HFF-Myc (cell line): ENCODE data around the gene SCAMP4.

Experiments used
- DNase-seq: peaks from one replicate; pipeline ENCODE4 v3.0.0-alpha.2; 2011; ENCODE audit warnings: low read depth; ENCODE audit errors: extremely low read depth
- H3K4me3 ChIP-seq: replicated peaks from 2 replicates; pipeline ENCODE4 v1.5.1; 2011; ENCODE audit warnings: low read depth, mild to moderate bottlenecking, control low read depth, low read length
- TF ChIP-seq, protein P1 (sequence below): IDR thresholded peaks from 2 replicates; pipeline ENCODE4 v1.5.1; 2012; ENCODE audit warnings: mild to moderate bottlenecking, low read depth, low read length, control low read depth; ENCODE audit errors: missing control alignments

The SCAMP4 gene

DNA sequence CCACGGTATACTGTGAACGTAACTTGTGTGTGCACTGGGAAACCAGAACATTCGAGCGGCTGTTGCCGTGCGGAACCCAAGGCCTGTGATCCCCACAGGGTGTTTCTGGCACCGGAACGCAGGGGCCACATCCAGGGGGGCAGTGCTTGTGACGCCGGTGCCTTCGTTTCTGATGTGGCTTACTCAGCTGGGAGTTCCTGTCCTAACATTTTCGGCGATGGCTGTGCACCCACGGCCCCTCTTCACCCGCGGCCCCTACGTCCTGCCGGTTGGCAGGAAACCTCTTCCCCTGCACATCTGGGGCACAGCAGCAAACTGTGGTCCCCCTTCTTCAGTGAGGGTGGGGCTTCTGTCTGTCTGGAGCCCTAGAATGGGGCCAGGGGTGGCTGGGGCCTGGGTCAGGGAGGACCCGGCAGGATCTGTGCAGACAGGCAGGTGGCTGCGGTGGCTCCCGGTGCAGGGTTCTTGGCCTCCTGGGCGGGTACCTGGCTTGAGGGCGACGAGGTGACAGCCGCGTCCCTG is 61.9 kb downstream of the SCAMP4 start:
- no peak for DNase-seq
- H3K4me3 ChIP-seq, result no peak overlapping the region
- TF ChIP-seq, protein P1, sequence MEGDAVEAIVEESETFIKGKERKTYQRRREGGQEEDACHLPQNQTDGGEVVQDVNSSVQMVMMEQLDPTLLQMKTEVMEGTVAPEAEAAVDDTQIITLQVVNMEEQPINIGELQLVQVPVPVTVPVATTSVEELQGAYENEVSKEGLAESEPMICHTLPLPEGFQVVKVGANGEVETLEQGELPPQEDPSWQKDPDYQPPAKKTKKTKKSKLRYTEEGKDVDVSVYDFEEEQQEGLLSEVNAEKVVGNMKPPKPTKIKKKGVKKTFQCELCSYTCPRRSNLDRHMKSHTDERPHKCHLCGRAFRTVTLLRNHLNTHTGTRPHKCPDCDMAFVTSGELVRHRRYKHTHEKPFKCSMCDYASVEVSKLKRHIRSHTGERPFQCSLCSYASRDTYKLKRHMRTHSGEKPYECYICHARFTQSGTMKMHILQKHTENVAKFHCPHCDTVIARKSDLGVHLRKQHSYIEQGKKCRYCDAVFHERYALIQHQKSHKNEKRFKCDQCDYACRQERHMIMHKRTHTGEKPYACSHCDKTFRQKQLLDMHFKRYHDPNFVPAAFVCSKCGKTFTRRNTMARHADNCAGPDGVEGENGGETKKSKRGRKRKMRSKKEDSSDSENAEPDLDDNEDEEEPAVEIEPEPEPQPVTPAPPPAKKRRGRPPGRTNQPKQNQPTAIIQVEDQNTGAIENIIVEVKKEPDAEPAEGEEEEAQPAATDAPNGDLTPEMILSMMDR, result no peak

DNA sequence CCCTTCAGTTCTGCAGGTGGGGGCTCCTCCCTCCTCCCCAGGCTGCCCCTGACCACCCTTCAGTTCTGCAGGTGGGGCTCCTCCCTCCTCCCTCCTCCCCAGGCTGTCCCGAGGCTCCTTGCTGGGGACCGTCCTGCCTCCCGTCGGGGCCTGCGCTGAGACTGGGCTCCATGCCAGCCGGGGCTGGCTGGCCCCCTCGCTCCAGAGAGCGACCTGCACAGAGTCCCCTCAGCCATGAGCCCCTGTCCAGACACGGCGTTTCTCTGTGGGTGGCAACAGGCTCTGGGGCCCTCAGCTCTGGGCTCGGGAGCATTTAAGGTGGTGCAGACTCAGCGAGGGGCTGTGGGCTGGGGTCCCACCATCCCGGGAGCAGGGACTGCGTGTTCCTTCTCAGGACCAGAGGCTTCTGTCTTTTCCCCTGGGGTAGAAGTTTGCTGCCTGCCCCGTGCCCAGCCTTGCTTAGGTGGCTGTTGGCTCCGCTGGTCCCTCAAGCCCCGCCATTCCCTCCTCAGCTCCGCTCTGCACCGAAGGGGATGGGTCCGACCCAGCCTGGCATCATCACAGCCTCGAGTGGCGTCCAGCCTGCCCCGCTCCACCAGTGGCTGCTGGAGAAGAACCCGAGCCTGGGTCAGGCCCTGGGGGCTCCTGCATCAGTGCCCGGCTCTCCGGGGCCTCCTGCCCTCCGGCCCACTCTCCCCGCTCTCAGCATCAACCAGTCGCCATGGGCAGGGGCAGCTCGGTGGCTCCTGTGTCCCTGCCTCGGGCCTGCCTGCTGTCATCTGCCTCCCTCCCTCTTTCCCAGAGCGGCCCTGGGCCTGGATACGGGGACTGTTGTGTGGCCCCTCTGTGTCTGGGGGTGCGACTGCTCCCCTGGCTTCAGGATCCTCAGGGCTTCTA is 63.3 kb downstream of the SCAMP4 start:
- no peak for DNase-seq
- TF ChIP-seq, protein P1, result no peak
- H3K4me3 ChIP-seq, result no peak overlapping the region

DNA sequence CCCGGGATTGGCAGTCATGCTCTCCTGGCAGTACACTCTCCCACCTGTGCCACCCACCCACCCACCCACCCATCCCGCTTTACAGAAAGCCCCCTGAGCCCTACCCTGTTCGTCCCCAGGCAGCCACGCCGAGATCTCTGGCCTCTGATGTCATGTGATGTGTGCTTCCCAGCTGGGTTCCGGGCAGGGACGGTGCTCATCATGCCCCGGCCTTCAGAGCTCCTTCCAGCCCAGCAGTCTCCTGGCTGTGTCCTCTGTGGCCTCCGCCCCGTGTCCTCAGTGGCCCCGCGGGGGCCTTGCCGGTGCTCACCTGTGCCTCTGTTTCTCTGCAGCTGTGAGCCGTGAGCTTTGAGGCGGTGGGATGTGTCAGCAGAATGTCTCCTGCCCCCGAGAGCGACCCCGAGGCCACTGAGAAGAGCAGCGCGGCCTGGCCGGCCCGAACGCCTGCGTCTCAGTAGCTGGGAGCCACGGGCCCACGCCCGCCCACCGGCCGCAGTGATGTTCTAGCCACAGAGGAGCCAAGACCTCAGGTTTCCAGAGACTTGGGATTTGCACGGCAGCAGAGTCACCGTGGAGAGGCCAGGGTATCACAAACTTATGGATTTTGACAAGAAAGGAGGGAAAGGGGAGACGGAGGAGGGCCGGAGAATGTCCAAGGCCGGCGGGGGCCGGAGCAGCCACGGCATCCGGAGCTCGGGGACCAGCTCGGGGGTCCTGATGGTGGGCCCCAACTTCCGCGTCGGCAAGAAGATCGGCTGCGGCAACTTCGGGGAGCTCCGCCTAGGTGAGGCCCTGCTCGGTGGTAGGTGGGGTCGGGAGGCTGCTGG is 64.2 kb downstream of the SCAMP4 start:
- no peak for DNase-seq
- TF ChIP-seq, protein P1, result no peak
- H3K4me3 ChIP-seq, result no peak overlapping the region

DNA sequence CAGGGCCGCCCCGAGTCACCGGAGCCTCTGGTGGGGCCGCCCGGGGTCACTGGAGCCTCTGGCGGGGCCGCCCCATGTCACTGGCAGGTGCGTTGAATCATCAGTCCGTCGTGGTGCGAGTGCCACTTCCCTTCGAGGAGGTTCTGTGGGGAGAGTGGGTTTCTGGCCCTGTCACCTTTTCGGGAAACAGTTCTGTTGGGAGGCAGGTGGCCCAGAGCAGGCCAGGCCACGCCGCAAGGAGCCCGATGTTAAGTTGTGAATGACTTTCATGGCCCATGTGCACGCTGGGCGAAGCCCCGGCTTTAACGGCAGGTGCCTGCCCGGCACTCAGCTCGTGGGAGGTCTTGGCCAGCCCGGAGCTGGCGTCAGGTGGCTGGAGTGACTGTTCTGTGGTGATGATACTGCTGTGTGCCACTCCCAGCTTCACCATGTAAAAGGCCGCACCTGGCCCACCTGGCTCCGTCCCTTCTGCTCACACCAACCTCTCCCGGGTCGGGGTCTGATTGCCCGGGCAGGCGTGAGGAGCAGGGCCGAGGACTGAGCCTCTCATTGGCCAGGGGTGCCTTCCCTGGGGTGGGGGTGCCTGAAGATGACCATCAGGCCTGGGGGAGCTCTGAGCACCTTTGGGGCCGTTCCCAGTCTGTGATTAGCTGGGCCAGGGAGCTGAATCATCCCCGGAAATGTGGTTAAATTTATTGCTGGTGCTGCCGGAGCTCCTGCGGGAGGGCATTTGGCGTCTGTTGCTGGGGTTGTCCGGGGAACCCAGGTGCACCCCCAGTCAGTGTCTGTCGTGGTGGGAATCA is 65.0 kb downstream of the SCAMP4 start:
- H3K4me3 ChIP-seq, result no peak overlapping the region
- TF ChIP-seq, protein P1, result no peak
- DNase-seq, result no peak

DNA sequence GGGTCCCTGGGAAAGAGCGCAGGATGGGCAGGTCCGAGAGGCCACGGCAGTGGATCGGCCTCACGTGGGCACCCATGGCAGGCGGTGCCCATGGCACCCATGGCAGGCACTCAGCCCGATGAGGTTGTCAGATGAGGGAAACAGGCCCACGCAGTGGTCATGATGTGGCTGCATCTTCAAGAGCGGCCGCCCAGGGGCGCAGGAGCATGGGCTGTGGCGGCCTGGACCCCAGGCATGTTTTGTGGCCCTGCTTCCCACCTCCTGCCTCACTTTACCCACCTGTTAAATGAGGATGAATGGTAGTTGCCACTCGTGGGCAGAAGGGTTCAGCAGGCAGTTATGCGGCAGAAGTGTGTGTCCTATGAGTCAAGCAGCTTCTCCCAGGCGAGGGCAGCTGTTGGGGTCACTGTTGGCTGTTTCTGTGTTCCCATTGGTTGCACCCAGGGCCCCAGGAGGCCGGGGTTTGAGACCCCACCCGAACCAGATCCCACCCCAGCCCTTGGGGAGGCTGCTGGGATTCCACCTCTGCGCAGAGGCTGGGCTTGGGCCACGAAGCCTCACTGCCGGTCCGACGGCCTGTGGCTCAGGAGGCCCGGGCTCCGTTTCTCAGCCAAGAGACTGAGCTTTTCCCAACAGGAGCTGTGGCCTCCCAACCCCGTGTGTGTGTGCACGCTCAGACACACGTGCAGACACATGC is 65.8 kb downstream of the SCAMP4 start:
- TF ChIP-seq, protein P1, result no peak
- no peak for DNase-seq
- no peak overlapping the region for H3K4me3 ChIP-seq
